Measurements from ENCODE around the gene CELF1.

- TF ChIP-seq, protein P1, sequence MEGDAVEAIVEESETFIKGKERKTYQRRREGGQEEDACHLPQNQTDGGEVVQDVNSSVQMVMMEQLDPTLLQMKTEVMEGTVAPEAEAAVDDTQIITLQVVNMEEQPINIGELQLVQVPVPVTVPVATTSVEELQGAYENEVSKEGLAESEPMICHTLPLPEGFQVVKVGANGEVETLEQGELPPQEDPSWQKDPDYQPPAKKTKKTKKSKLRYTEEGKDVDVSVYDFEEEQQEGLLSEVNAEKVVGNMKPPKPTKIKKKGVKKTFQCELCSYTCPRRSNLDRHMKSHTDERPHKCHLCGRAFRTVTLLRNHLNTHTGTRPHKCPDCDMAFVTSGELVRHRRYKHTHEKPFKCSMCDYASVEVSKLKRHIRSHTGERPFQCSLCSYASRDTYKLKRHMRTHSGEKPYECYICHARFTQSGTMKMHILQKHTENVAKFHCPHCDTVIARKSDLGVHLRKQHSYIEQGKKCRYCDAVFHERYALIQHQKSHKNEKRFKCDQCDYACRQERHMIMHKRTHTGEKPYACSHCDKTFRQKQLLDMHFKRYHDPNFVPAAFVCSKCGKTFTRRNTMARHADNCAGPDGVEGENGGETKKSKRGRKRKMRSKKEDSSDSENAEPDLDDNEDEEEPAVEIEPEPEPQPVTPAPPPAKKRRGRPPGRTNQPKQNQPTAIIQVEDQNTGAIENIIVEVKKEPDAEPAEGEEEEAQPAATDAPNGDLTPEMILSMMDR (IDR thresholded peaks at IDR 0.05), result no peak
- no peak for TF ChIP-seq EZH2 (IDR thresholded peaks at IDR 0.05)
These were observed 33.3 kb upstream of the CELF1 start, which contains the start of gene FAM180B for GRCh38 chr11:47586098-47586855.

Data from neural progenitor cell (in vitro differentiated cells).